Neural crest cell (in vitro differentiated cells): ENCODE measurements around the gene STARD10. TPM values are rescaled to one million over a fixed set of nuclear protein-coding genes. Genes with fewer than 3 reads are reported as not detected.
"Not testable (repeated sequence)": the region's sequence is repeated elsewhere in the genome, so short reads cannot be mapped to it uniquely, and the experiment has no call there.

ENCODE experiments used
- DNase-seq: peaks from one replicate; pipeline ENCODE4 v3.0.0; 2021; ENCODE audit warnings: low read depth, mixed read lengths, low spot score
- H3K27ac Mint-ChIP-seq: one replicate; pipeline ENCODE4 v1.8.0; 2021; ENCODE audit warnings: mild to moderate bottlenecking, mixed read lengths; ENCODE audit not compliant: unreplicated experiment
- H3K27me3 Mint-ChIP-seq: 2 replicates; pipeline ENCODE4 v1.8.0; 2021; ENCODE audit warnings: low read depth, mild to moderate bottlenecking, mixed read lengths
- H3K36me3 Mint-ChIP-seq: 2 replicates; pipeline ENCODE4 v1.8.0; 2021; ENCODE audit warnings: low read depth, mild to moderate bottlenecking, mixed read lengths
- H3K4me1 Mint-ChIP-seq: 2 replicates; pipeline ENCODE4 v1.8.0; 2021; ENCODE audit warnings: mixed read lengths
- H3K4me3 Mint-ChIP-seq: one replicate; pipeline ENCODE4 v1.8.0; 2021; ENCODE audit warnings: mild to moderate bottlenecking, mixed read lengths
- H3K9me3 Mint-ChIP-seq: 2 replicates; pipeline ENCODE4 v1.8.0; 2021; ENCODE audit warnings: mixed read lengths
- CTCF ChIP-seq: fragments of 200-600 bp; sonication (generic); conservative IDR thresholded peaks from 2 replicates; pipeline ENCODE4 v1.5.0; 2021; ENCODE audit warnings: antibody characterized with exemption, mild to moderate bottlenecking
- total RNA-seq: library from RNA; stranded (reverse); gene quantifications from 2 replicates; pipeline ENCODE4 v1.2.1, GENCODE V29; 2021

STARD10 gene
- total RNA-seq, 1 donor from 2014 or later = 12.6 TPM

- Mint-ChIP-seq H3K9me3 (no peaks in the 10 kb centered on the region), H3K4me3 (no peak overlapping the region), H3K36me3 (peaks cover 3% of the 10 kb centered on the region), H3K27ac (no peak overlapping the region), H3K4me1 (peaks cover 18% of the 10 kb centered on the region), H3K27me3 (no peaks in the 10 kb centered on the region)
- DNase-seq = no peak
- no peak for TF ChIP-seq CTCF
Observed at GRCh38 chr11:72808331-72808798, 14.5 kb upstream of the STARD10 start.

- DNase-seq = no peak
- Mint-ChIP-seq H3K27ac (no peak overlapping the region), H3K36me3 (peaks cover 1% of the 10 kb centered on the region), H3K4me3 (no peak overlapping the region), H3K9me3 (no peaks in the 10 kb centered on the region), H3K27me3 (no peaks in the 10 kb centered on the region), H3K4me1 (peaks cover 12% of the 10 kb centered on the region)
- no peak for TF ChIP-seq CTCF
Observed at GRCh38 chr11:72807792-72808191, 13.9 kb upstream of the STARD10 start.

- H3K4me1 Mint-ChIP-seq = peaks cover 8% of the 10 kb centered on the region
- TF ChIP-seq CTCF = no peak
- H3K9me3 Mint-ChIP-seq = no peaks in the 10 kb centered on the region
- H3K4me3 Mint-ChIP-seq = no peak overlapping the region
- no peak overlapping the region for H3K27ac Mint-ChIP-seq
- no peaks in the 10 kb centered on the region for H3K27me3 Mint-ChIP-seq
- no peaks in the 10 kb centered on the region for H3K36me3 Mint-ChIP-seq
- no peak for DNase-seq
Observed at GRCh38 chr11:72807021-72807693, 13.3 kb upstream of the STARD10 start.

GRCh38 chr11:72806378-72806777 is 12.5 kb upstream of the STARD10 start:
- not testable (repeated sequence) for H3K27me3 Mint-ChIP-seq, H3K27ac Mint-ChIP-seq

GRCh38 chr11:72805216-72805615 is 11.4 kb upstream of the STARD10 start:
- H3K36me3 Mint-ChIP-seq = no peaks in the 10 kb centered on the region
- H3K4me3 Mint-ChIP-seq = no peak overlapping the region
- TF ChIP-seq CTCF = no peak
- no peak overlapping the region for H3K27ac Mint-ChIP-seq
- no peaks in the 10 kb centered on the region for H3K27me3 Mint-ChIP-seq
- no peaks in the 10 kb centered on the region for H3K4me1 Mint-ChIP-seq
- no peaks in the 10 kb centered on the region for H3K9me3 Mint-ChIP-seq
- DNase-seq = no peak

More at GRCh38 chr11:72806378-72806777, 12.5 kb upstream of the STARD10 start:
- not testable (repeated sequence) for H3K4me1 Mint-ChIP-seq, H3K9me3 Mint-ChIP-seq, H3K36me3 Mint-ChIP-seq, H3K4me3 Mint-ChIP-seq, DNase-seq

GRCh38 chr11:72802822-72803221 is 9.0 kb upstream of the STARD10 start:
- Mint-ChIP-seq H3K4me1 (no peaks in the 10 kb centered on the region), H3K4me3 (no peak overlapping the region), H3K27me3 (no peaks in the 10 kb centered on the region), H3K27ac (no peak overlapping the region), H3K36me3 (no peaks in the 10 kb centered on the region), H3K9me3 (no peaks in the 10 kb centered on the region)
- no peak for DNase-seq
- no peak for TF ChIP-seq CTCF
